Stimulated activated naive CD8-positive, alpha-beta T cell treated with anti-CD3 and anti-CD28 coated beads, Interleukin-15, amount 100 ng/mL, for 72 hours (primary cell): ENCODE measurements around the gene ZCCHC8.
"Not testable (repeated sequence)": the region's sequence is repeated elsewhere in the genome, so short reads cannot be mapped to it uniquely, and the experiment has no call there.

ENCODE experiments used
- ATAC-seq: fragments of 150-1000 bp; cut with Tn5 transposase; 2 replicates; pipeline ENCODE4 v1.10.0; 2021; ENCODE audit warnings: mild to moderate bottlenecking, moderate library complexity
- DNase-seq, 2 donors: peaks; one replicate each; pipeline ENCODE4 v3.0.0; 2021 to 2022
- H3K27ac Mint-ChIP-seq, 2 donors: one replicate each; pipeline ENCODE4 v1.8.0; 2022; ENCODE audit warnings: mild to moderate bottlenecking in 2 of 2, mixed read lengths in 2 of 2, moderate library complexity in 2 of 2
- H3K27me3 Mint-ChIP-seq: one replicate; pipeline ENCODE4 v1.8.0; 2022; ENCODE audit warnings: mixed read lengths
- H3K4me1 Mint-ChIP-seq: one replicate; pipeline ENCODE4 v1.8.0; 2022; ENCODE audit warnings: mild to moderate bottlenecking, mixed read lengths
- H3K4me3 Mint-ChIP-seq, 2 donors: one replicate each; pipeline ENCODE4 v1.8.0; 2022; ENCODE audit warnings: mild to moderate bottlenecking in 2 of 2, mixed read lengths in 2 of 2, moderate library complexity in 1 of 2
- H3K9me3 Mint-ChIP-seq, 2 donors: one replicate each; pipeline ENCODE4 v1.8.0; 2022; ENCODE audit warnings: mixed read lengths in 2 of 2

ZCCHC8 gene

GRCh38 chr12:122467983-122468382 lies 32.7 kb downstream of the ZCCHC8 start:
- Mint-ChIP-seq H3K27me3 (no peaks in the 10 kb centered on the region), H3K27ac (peak overlapping the region in 1 of 2 donors; percentile 42), H3K9me3 (no peaks in the 10 kb centered on the region), H3K4me1 (no peaks in the 10 kb centered on the region), H3K4me3 (no peak overlapping the region)
- no peak for ATAC-seq
- no peak for DNase-seq

- H3K27me3 Mint-ChIP-seq, H3K9me3 Mint-ChIP-seq, H3K27ac Mint-ChIP-seq, DNase-seq, H3K4me3 Mint-ChIP-seq, ATAC-seq, H3K4me1 Mint-ChIP-seq: not testable (repeated sequence)
Observed at GRCh38 chr12:122464317-122465042, 36.3 kb downstream of the ZCCHC8 start.

- Mint-ChIP-seq H3K27ac (peak overlapping the region in 1 of 2 donors; percentile 16), H3K4me3 (no peak overlapping the region), H3K27me3 (no peaks in the 10 kb centered on the region), H3K4me1 (peaks cover 4% of the 10 kb centered on the region), H3K9me3 (no peaks in the 10 kb centered on the region)
- DNase-seq (no peak), ATAC-seq (no peak)
Observed at GRCh38 chr12:122460641-122461040, 40.1 kb downstream of the ZCCHC8 start.

GRCh38 chr12:122460061-122460460 lies 40.7 kb downstream of the ZCCHC8 start:
- ATAC-seq (no peak), DNase-seq (no peak)
- Mint-ChIP-seq H3K9me3 (no peaks in the 10 kb centered on the region), H3K27me3 (no peaks in the 10 kb centered on the region), H3K27ac (no peak overlapping the region), H3K4me1 (peaks cover 4% of the 10 kb centered on the region), H3K4me3 (no peak overlapping the region)

- ATAC-seq (no peak), DNase-seq (no peak)
- H3K27me3 Mint-ChIP-seq: no peaks in the 10 kb centered on the region
- H3K4me1 Mint-ChIP-seq: peaks cover 5% of the 10 kb centered on the region
- H3K27ac Mint-ChIP-seq: no peak overlapping the region
- no peaks in the 10 kb centered on the region for H3K9me3 Mint-ChIP-seq
- H3K4me3 Mint-ChIP-seq: no peak overlapping the region
Observed at GRCh38 chr12:122459211-122459610, 41.5 kb downstream of the ZCCHC8 start.

GRCh38 chr12:122458105-122459035 lies 42.4 kb downstream of the ZCCHC8 start:
- Mint-ChIP-seq H3K27ac (no peak overlapping the region), H3K27me3 (no peaks in the 10 kb centered on the region), H3K4me3 (no peak overlapping the region), H3K4me1 (peaks cover 13% of the 10 kb centered on the region), H3K9me3 (no peaks in the 10 kb centered on the region)
- no peak for DNase-seq
- ATAC-seq: no peak

- Mint-ChIP-seq H3K4me1 (peaks cover 21% of the 10 kb centered on the region), H3K9me3 (no peaks in the 10 kb centered on the region), H3K27ac (peak overlapping the region in 1 of 2 donors; percentile 78), H3K27me3 (no peaks in the 10 kb centered on the region), H3K4me3 (no peak overlapping the region)
- ATAC-seq (no peak), DNase-seq (no peak)
Observed at GRCh38 chr12:122457627-122458026, 43.1 kb downstream of the ZCCHC8 start.

GRCh38 chr12:122454739-122455138 lies 46.0 kb downstream of the ZCCHC8 start:
- H3K27ac Mint-ChIP-seq: no peak overlapping the region
- peaks cover 26% of the 10 kb centered on the region for H3K4me1 Mint-ChIP-seq
- DNase-seq (no peak), ATAC-seq (no peak)
- H3K9me3 Mint-ChIP-seq: no peaks in the 10 kb centered on the region
- no peaks in the 10 kb centered on the region for H3K27me3 Mint-ChIP-seq
- no peak overlapping the region for H3K4me3 Mint-ChIP-seq

- H3K27ac Mint-ChIP-seq: peak overlapping the region; percentile 89 to 99
- DNase-seq: no peak
- ATAC-seq: no peak
- H3K4me3 Mint-ChIP-seq: peak overlapping the region; percentile 81 to 84
- no peaks in the 10 kb centered on the region for H3K27me3 Mint-ChIP-seq
- H3K9me3 Mint-ChIP-seq: no peaks in the 10 kb centered on the region
- peaks cover 26% of the 10 kb centered on the region for H3K4me1 Mint-ChIP-seq
Observed at GRCh38 chr12:122454250-122454721, 46.4 kb downstream of the ZCCHC8 start.

GRCh38 chr12:122452701-122453285 lies 47.9 kb downstream of the ZCCHC8 start:
- no peaks in the 10 kb centered on the region for H3K27me3 Mint-ChIP-seq
- peak overlapping the region; percentile 81 to 84 for H3K4me3 Mint-ChIP-seq
- H3K27ac Mint-ChIP-seq: peak overlapping the region; percentile 98 to 99
- H3K4me1 Mint-ChIP-seq: peaks cover 26% of the 10 kb centered on the region
- peak; percentile 29 for ATAC-seq
- peak; percentile 24 to 33 for DNase-seq
- H3K9me3 Mint-ChIP-seq: no peaks in the 10 kb centered on the region

- H3K27me3 Mint-ChIP-seq: no peaks in the 10 kb centered on the region
- peaks cover 22% of the 10 kb centered on the region for H3K4me1 Mint-ChIP-seq
- peak overlapping the region in 1 of 2 donors; percentile 49 for H3K27ac Mint-ChIP-seq
- H3K4me3 Mint-ChIP-seq: no peak overlapping the region
- no peak for DNase-seq
- no peaks in the 10 kb centered on the region for H3K9me3 Mint-ChIP-seq
- ATAC-seq: peak; percentile 61
Observed at GRCh38 chr12:122449317-122449716, 51.4 kb downstream of the ZCCHC8 start.

- not testable (repeated sequence) for H3K27ac Mint-ChIP-seq, H3K9me3 Mint-ChIP-seq, H3K4me3 Mint-ChIP-seq, DNase-seq, H3K27me3 Mint-ChIP-seq, H3K4me1 Mint-ChIP-seq, ATAC-seq
Observed at GRCh38 chr12:122447825-122448224, 52.9 kb downstream of the ZCCHC8 start.

GRCh38 chr12:122446390-122446789 lies 54.3 kb downstream of the ZCCHC8 start:
- ATAC-seq, H3K9me3 Mint-ChIP-seq, H3K4me1 Mint-ChIP-seq, H3K27me3 Mint-ChIP-seq, H3K27ac Mint-ChIP-seq, H3K4me3 Mint-ChIP-seq, DNase-seq: not testable (repeated sequence)

GRCh38 chr12:122444071-122444470 lies 56.7 kb downstream of the ZCCHC8 start:
- not testable (repeated sequence) for H3K4me1 Mint-ChIP-seq, DNase-seq, H3K27ac Mint-ChIP-seq, H3K27me3 Mint-ChIP-seq, H3K9me3 Mint-ChIP-seq, ATAC-seq, H3K4me3 Mint-ChIP-seq

- not testable (repeated sequence) for H3K4me3 Mint-ChIP-seq, H3K4me1 Mint-ChIP-seq, H3K27ac Mint-ChIP-seq, H3K9me3 Mint-ChIP-seq, DNase-seq, H3K27me3 Mint-ChIP-seq, ATAC-seq
Observed at GRCh38 chr12:122438822-122439221, 61.9 kb downstream of the ZCCHC8 start.
